ENCODE measurements around the gene LSM10. TPM values are rescaled to one million over a fixed set of nuclear protein-coding genes. Genes with fewer than 3 reads are reported as not detected.

LSM10 gene
- total RNA-seq, 1 donor from 2014 or later, result 55.3 TPM

GRCh38 chr1:36377791-36378492 lies 19.8 kb downstream of the LSM10 start:
- intact Hi-C loops (cut with micrococcal nuclease), result no loop called here
- DNase-seq (ENCODE audit: low spot score), result no peak
- peaks cover 17% of the 10 kb centered on the region for H3K36me3 Mint-ChIP-seq (ENCODE audit: low read depth)
- peak overlapping the region; percentile 81 for H3K27ac Mint-ChIP-seq
- no peaks in the 10 kb centered on the region for H3K27me3 Mint-ChIP-seq (ENCODE audit: low read depth)
- no peaks in the 10 kb centered on the region for H3K9me3 Mint-ChIP-seq
- peaks cover 49% of the 10 kb centered on the region for H3K4me1 Mint-ChIP-seq (ENCODE audit: low read depth)
- H3K4me3 Mint-ChIP-seq (ENCODE audit: low read depth), result no peak overlapping the region

GRCh38 chr1:36372617-36373016 lies 25.1 kb downstream of the LSM10 start:
- Mint-ChIP-seq H3K27ac (no peak overlapping the region), H3K36me3 (ENCODE audit: low read depth) (peaks cover 5% of the 10 kb centered on the region), H3K9me3 (no peaks in the 10 kb centered on the region), H3K27me3 (ENCODE audit: low read depth) (no peaks in the 10 kb centered on the region), H3K4me3 (ENCODE audit: low read depth) (no peak overlapping the region), H3K4me1 (ENCODE audit: low read depth) (peaks cover 47% of the 10 kb centered on the region)
- no peak for DNase-seq (ENCODE audit: low spot score)
- intact Hi-C loops (cut with micrococcal nuclease), result no loop called here

- Mint-ChIP-seq H3K27me3 (ENCODE audit: low read depth) (no peaks in the 10 kb centered on the region), H3K9me3 (no peaks in the 10 kb centered on the region), H3K4me1 (ENCODE audit: low read depth) (peaks cover 50% of the 10 kb centered on the region), H3K27ac (no peak overlapping the region), H3K36me3 (ENCODE audit: low read depth) (peaks cover 10% of the 10 kb centered on the region), H3K4me3 (ENCODE audit: low read depth) (no peak overlapping the region)
- intact Hi-C loops (cut with micrococcal nuclease), result loop anchor here (2.0 to 5.0 kb wide), 2 partner anchors 47 to 52 kb away; partner anchors contain the start of gene EVA1B
- peak; percentile 73 for DNase-seq (ENCODE audit: low spot score)
Observed at GRCh38 chr1:36369061-36369861, 28.4 kb downstream of the LSM10 start.

GRCh38 chr1:36367798-36368197 lies 29.9 kb downstream of the LSM10 start:
- H3K27ac Mint-ChIP-seq, result peak overlapping the region; percentile 67
- no peaks in the 10 kb centered on the region for H3K27me3 Mint-ChIP-seq (ENCODE audit: low read depth)
- intact Hi-C loops (cut with micrococcal nuclease), result loop anchor here (1.0 to 5.0 kb wide), 3 partner anchors 25 to 53 kb away; partner anchors contain the start of gene EVA1B
- DNase-seq (ENCODE audit: low spot score), result no peak
- H3K4me1 Mint-ChIP-seq (ENCODE audit: low read depth), result peaks cover 36% of the 10 kb centered on the region
- no peaks in the 10 kb centered on the region for H3K9me3 Mint-ChIP-seq
- H3K36me3 Mint-ChIP-seq (ENCODE audit: low read depth), result peaks cover 7% of the 10 kb centered on the region
- no peak overlapping the region for H3K4me3 Mint-ChIP-seq (ENCODE audit: low read depth)

- Mint-ChIP-seq H3K27ac (peak overlapping the region; percentile 67), H3K4me1 (ENCODE audit: low read depth) (peaks cover 35% of the 10 kb centered on the region), H3K4me3 (ENCODE audit: low read depth) (no peak overlapping the region), H3K27me3 (ENCODE audit: low read depth) (no peaks in the 10 kb centered on the region), H3K36me3 (ENCODE audit: low read depth) (peaks cover 9% of the 10 kb centered on the region), H3K9me3 (no peaks in the 10 kb centered on the region)
- DNase-seq (ENCODE audit: low spot score), result no peak
- intact Hi-C loops (cut with micrococcal nuclease), result loop anchor here (5.0 kb wide), 1 partner anchor 45 kb away; the partner anchor contains the start of gene EVA1B
Observed at GRCh38 chr1:36367066-36367465, 30.6 kb downstream of the LSM10 start.

GRCh38 chr1:36366091-36366661 lies 31.5 kb downstream of the LSM10 start:
- Mint-ChIP-seq H3K4me1 (ENCODE audit: low read depth) (peaks cover 35% of the 10 kb centered on the region), H3K4me3 (ENCODE audit: low read depth) (no peak overlapping the region)
- intact Hi-C loops (cut with micrococcal nuclease), result loop anchor here (1.0 to 5.0 kb wide), 2 partner anchors 44 to 60 kb away; partner anchors contain the start of genes EVA1B and SH3D21

GRCh38 chr1:36365381-36365780 lies 32.3 kb downstream of the LSM10 start:
- intact Hi-C loops (cut with micrococcal nuclease), result loop anchor here (5.0 kb wide), 1 partner anchor 43 kb away; the partner anchor contains the start of gene EVA1B
- no peaks in the 10 kb centered on the region for H3K27me3 Mint-ChIP-seq (ENCODE audit: low read depth)
- no peak overlapping the region for H3K4me3 Mint-ChIP-seq (ENCODE audit: low read depth)
- DNase-seq (ENCODE audit: low spot score), result no peak
- H3K9me3 Mint-ChIP-seq, result no peaks in the 10 kb centered on the region
- H3K27ac Mint-ChIP-seq, result no peak overlapping the region
- H3K4me1 Mint-ChIP-seq (ENCODE audit: low read depth), result peaks cover 35% of the 10 kb centered on the region
- peaks cover 16% of the 10 kb centered on the region for H3K36me3 Mint-ChIP-seq (ENCODE audit: low read depth)

More at GRCh38 chr1:36366091-36366661, 31.5 kb downstream of the LSM10 start:
- no peaks in the 10 kb centered on the region for H3K27me3 Mint-ChIP-seq (ENCODE audit: low read depth)
- peaks cover 13% of the 10 kb centered on the region for H3K36me3 Mint-ChIP-seq (ENCODE audit: low read depth)
- H3K9me3 Mint-ChIP-seq, result no peaks in the 10 kb centered on the region
- H3K27ac Mint-ChIP-seq, result peak overlapping the region; percentile 89
- DNase-seq (ENCODE audit: low spot score), result peak; percentile 42

- no peaks in the 10 kb centered on the region for H3K9me3 Mint-ChIP-seq
- H3K4me3 Mint-ChIP-seq (ENCODE audit: low read depth), result no peak overlapping the region
- H3K36me3 Mint-ChIP-seq (ENCODE audit: low read depth), result peaks cover 47% of the 10 kb centered on the region
- H3K27ac Mint-ChIP-seq, result peak overlapping the region; percentile 81
- intact Hi-C loops (cut with micrococcal nuclease), result no loop called here
- H3K4me1 Mint-ChIP-seq (ENCODE audit: low read depth), result peaks cover 8% of the 10 kb centered on the region
- no peak for DNase-seq (ENCODE audit: low spot score)
- H3K27me3 Mint-ChIP-seq (ENCODE audit: low read depth), result no peaks in the 10 kb centered on the region
Observed at GRCh38 chr1:36359911-36360550, 37.7 kb downstream of the LSM10 start.

- H3K27ac Mint-ChIP-seq, result peak overlapping the region; percentile 81
- no peak overlapping the region for H3K4me3 Mint-ChIP-seq (ENCODE audit: low read depth)
Observed at GRCh38 chr1:36359383-36359782, 38.3 kb downstream of the LSM10 start.

GRCh38 chr1:36358514-36359084 lies 39.1 kb downstream of the LSM10 start:
- no peaks in the 10 kb centered on the region for H3K27me3 Mint-ChIP-seq (ENCODE audit: low read depth)
- H3K4me3 Mint-ChIP-seq (ENCODE audit: low read depth), result no peak overlapping the region
- H3K4me1 Mint-ChIP-seq (ENCODE audit: low read depth), result peaks cover 8% of the 10 kb centered on the region
- peaks cover 53% of the 10 kb centered on the region for H3K36me3 Mint-ChIP-seq (ENCODE audit: low read depth)
- intact Hi-C loops (cut with micrococcal nuclease), result no loop called here
- DNase-seq (ENCODE audit: low spot score), result no peak
- H3K9me3 Mint-ChIP-seq, result no peaks in the 10 kb centered on the region
- H3K27ac Mint-ChIP-seq, result peak overlapping the region; percentile 81

More at GRCh38 chr1:36359383-36359782, 38.3 kb downstream of the LSM10 start:
- peaks cover 8% of the 10 kb centered on the region for H3K4me1 Mint-ChIP-seq (ENCODE audit: low read depth)
- H3K9me3 Mint-ChIP-seq, result no peaks in the 10 kb centered on the region
- intact Hi-C loops (cut with micrococcal nuclease), result no loop called here
- no peaks in the 10 kb centered on the region for H3K27me3 Mint-ChIP-seq (ENCODE audit: low read depth)
- DNase-seq (ENCODE audit: low spot score), result no peak
- peaks cover 51% of the 10 kb centered on the region for H3K36me3 Mint-ChIP-seq (ENCODE audit: low read depth)

GRCh38 chr1:36355811-36356210 lies 41.9 kb downstream of the LSM10 start:
- intact Hi-C loops (cut with micrococcal nuclease), result no loop called here
- H3K9me3 Mint-ChIP-seq, result no peaks in the 10 kb centered on the region
- peaks cover 13% of the 10 kb centered on the region for H3K4me1 Mint-ChIP-seq (ENCODE audit: low read depth)
- no peak overlapping the region for H3K27ac Mint-ChIP-seq
- no peak overlapping the region for H3K4me3 Mint-ChIP-seq (ENCODE audit: low read depth)
- DNase-seq (ENCODE audit: low spot score), result no peak
- H3K36me3 Mint-ChIP-seq (ENCODE audit: low read depth), result peaks cover 47% of the 10 kb centered on the region
- no peaks in the 10 kb centered on the region for H3K27me3 Mint-ChIP-seq (ENCODE audit: low read depth)

- peaks cover 9% of the 10 kb centered on the region for H3K4me1 Mint-ChIP-seq (ENCODE audit: low read depth)
- no peak overlapping the region for H3K4me3 Mint-ChIP-seq (ENCODE audit: low read depth)
- no peak overlapping the region for H3K27ac Mint-ChIP-seq
- intact Hi-C loops (cut with micrococcal nuclease), result no loop called here
- no peaks in the 10 kb centered on the region for H3K9me3 Mint-ChIP-seq
- H3K36me3 Mint-ChIP-seq (ENCODE audit: low read depth), result peaks cover 38% of the 10 kb centered on the region
- H3K27me3 Mint-ChIP-seq (ENCODE audit: low read depth), result no peaks in the 10 kb centered on the region
- DNase-seq (ENCODE audit: low spot score), result no peak
Observed at GRCh38 chr1:36354486-36354885, 43.2 kb downstream of the LSM10 start.

Data from activated T-helper 2 cell treated with anti-CD3 and anti-CD28 coated beads, Interferon-gamma antibody, Interleukin-2, Interleukin-4, amounts not matched to agents 10 μg/mL and 5 μg/mL and 100 μg/mL, durations not matched to agents 14 hours and 24 hours and 36 hours (primary cell).